Naive thymus-derived CD4-positive, alpha-beta T cell (primary cell): ENCODE measurements around the gene GTF2H4. TPM values are rescaled to one million over a fixed set of nuclear protein-coding genes. Genes with fewer than 3 reads are reported as not detected.
"Not testable (repeated sequence)": the region's sequence is repeated elsewhere in the genome, so short reads cannot be mapped to it uniquely, and the experiment has no call there.

ENCODE experiments used
- ATAC-seq: fragments of 150-1000 bp; cut with Tn5 transposase; 2 replicates; pipeline ENCODE4 v1.10.0; 2021; ENCODE audit warnings: mild to moderate bottlenecking, moderate library complexity
- CTCF ChIA-PET: fragments of 350-600 bp; sonication (Branson Sonifier 250); formaldehyde crosslinking; loops from one replicate; lab custom pipeline; 2021; ENCODE audit warnings: antibody characterized with exemption; lab: Charles Lee
- POLR2A ChIA-PET: fragments of 350-600 bp; sonication (Branson Sonifier 250); formaldehyde crosslinking; loops from one replicate; lab custom pipeline; 2021; ENCODE audit warnings: antibody characterized with exemption, inconsistent platforms; lab: Charles Lee
- DNase-seq, 9 donors: peaks; one replicate each; pipeline versions ENCODE4 v3.0.0 to v3.0.0-alpha.2; 2020 to 2022; ENCODE audit warnings: mixed read lengths in 1 of 9
- H3K27ac ChIP-seq: one replicate; pipeline ENCODE4 v1.7.0; 2013; ENCODE audit warnings: mild to moderate bottlenecking, low read depth, low read length, moderate library complexity
- H3K27me3 ChIP-seq, 2 donors: one replicate each; pipeline ENCODE4 v1.7.0; 2013; ENCODE audit warnings: low read length in 2 of 2, mild to moderate bottlenecking in 2 of 2, moderate library complexity in 2 of 2; ENCODE audit not compliant: control insufficient read depth in 2 of 2, insufficient read depth in 2 of 2
- H3K36me3 ChIP-seq, 3 experiments: 1 replicate in 2 of 3; 2 replicates in 1 of 3; pipeline ENCODE4 v1.7.0; 2013; ENCODE audit warnings: low read length in 3 of 3, mild to moderate bottlenecking in 3 of 3, moderate library complexity in 1 of 3; ENCODE audit not compliant: insufficient read depth in 3 of 3, control insufficient read depth in 2 of 3
- H3K4me1 ChIP-seq, 2 donors: one replicate each; pipeline ENCODE4 v1.7.0; 2013; ENCODE audit warnings: low read length in 2 of 2, mild to moderate bottlenecking in 2 of 2, moderate library complexity in 1 of 2; ENCODE audit not compliant: control insufficient read depth in 2 of 2, insufficient read depth in 2 of 2
- H3K4me3 ChIP-seq: 2 replicates; pipeline ENCODE4 v1.7.0; 2013; ENCODE audit warnings: mild to moderate bottlenecking, low read length
- H3K9me3 ChIP-seq, 3 experiments: 1 replicate in 2 of 3; 2 replicates in 1 of 3; pipeline ENCODE4 v1.7.0; 2013; ENCODE audit warnings: low read length in 3 of 3; ENCODE audit not compliant: control insufficient read depth in 2 of 3
- H3K27ac Mint-ChIP-seq, 9 donors: one replicate each; pipeline ENCODE4 v1.8.0; 2020 to 2022; ENCODE audit warnings: mixed read lengths in 9 of 9, mild to moderate bottlenecking in 8 of 9, moderate library complexity in 5 of 9, inconsistent platforms in 2 of 9
- H3K27me3 Mint-ChIP-seq, 5 donors: one replicate each; pipeline ENCODE4 v1.8.0; 2021 to 2022; ENCODE audit warnings: mixed read lengths in 5 of 5, mild to moderate bottlenecking in 1 of 5
- H3K36me3 Mint-ChIP-seq, 5 donors: one replicate each; pipeline ENCODE4 v1.8.0; 2020 to 2022; ENCODE audit warnings: mixed read lengths in 5 of 5, mild to moderate bottlenecking in 3 of 5, inconsistent platforms in 1 of 5
- H3K4me1 Mint-ChIP-seq, 7 donors: one replicate each; pipeline ENCODE4 v1.8.0; 2020 to 2022; ENCODE audit warnings: mixed read lengths in 7 of 7, mild to moderate bottlenecking in 3 of 7, inconsistent platforms in 1 of 7
- H3K4me3 Mint-ChIP-seq, 10 donors: one replicate each; pipeline ENCODE4 v1.8.0; 2020 to 2022; ENCODE audit warnings: mild to moderate bottlenecking in 10 of 10, mixed read lengths in 10 of 10, moderate library complexity in 6 of 10, inconsistent platforms in 2 of 10
- H3K9me3 Mint-ChIP-seq, 11 donors: one replicate each; pipeline ENCODE4 v1.8.0; 2020 to 2022; ENCODE audit warnings: mixed read lengths in 11 of 11, mild to moderate bottlenecking in 4 of 11, inconsistent platforms in 1 of 11, moderate library complexity in 1 of 11
- intact Hi-C, 2 donors: fragments of 100-400 bp; cut with micrococcal nuclease; formaldehyde crosslinking; loops; one replicate each; pipeline ENCODE4 v1.15.1; 2023
- polyA plus RNA-seq, 2 donors: library from polyadenylated mRNA; unstranded; fragments of 300-500 nt; fragmentation: Illumina TruSeq; gene quantifications; one replicate each; pipeline ENCODE4 v1.2.3, GENCODE V29; 2021
- total RNA-seq, 6 experiments: library from RNA in 5 of 6; stranded (reverse) in 5 of 6; gene quantifications; 1 replicate in 5 of 6; 2 replicates in 1 of 6; pipeline ENCODE4 v1.2.3 and lab custom pipeline; 2021 to 2026

The GTF2H4 gene
- 10 to 100 TPM; 18.8 to 42.3 (median 32.2) TPM for total RNA-seq
- 10 to 100 TPM in 1 of 2 donors, 1 to 10 TPM in 1; 8.0 to 12.1 TPM for polyA plus RNA-seq
- total RNA-seq (lab: John Stamatoyannopoulos, UW) = not detected

DNA sequence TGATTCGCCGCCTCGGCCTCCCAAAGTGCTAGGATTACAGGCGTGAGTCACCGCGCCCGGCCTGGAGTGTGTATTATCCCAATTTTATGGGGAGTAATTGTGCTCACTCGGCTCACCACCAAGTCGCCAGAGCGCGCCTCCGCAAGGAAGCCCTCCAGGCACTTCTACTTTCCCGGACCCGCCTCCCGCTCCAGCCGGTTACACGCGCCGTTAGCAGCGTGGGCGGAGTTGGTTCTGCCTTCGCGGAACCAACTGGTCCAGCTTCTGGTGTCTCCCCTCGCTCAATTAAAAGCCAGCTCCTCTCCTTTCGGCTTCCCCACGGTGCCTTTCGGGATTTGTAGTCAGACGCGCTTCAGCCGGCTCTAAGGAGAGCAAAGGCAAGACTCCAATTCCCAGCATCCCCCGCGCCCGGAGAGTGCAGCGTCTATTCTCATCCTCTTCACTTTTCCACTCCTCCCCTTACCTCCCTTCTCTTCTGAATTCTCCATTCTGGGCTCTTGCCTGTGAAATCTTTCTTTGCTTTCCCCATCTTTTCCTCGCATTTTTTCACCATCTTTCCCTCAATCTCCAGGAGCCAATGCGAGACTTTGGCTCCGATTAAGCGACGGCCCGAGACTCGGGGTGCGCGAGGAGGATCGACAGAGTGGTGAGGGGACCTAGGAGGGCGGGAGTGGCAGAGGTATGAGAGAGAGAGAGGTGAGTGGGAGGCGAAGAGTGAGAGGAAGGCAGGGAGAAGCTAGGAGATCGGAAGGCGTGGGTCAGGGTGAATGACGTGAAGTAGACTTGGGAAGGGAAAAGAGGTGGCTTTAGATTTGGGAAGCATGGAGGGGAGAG, at the start of gene GTF2H4:
GTF2H4 (plus strand) TSS at position 450 of the 834 bp plus-strand sequence.
- no peaks in the 10 kb centered on the region for H3K9me3 Mint-ChIP-seq
- Histone ChIP-seq H3K4me3 (peak within 1 kb of the TSS; percentile 90), H3K36me3 (peaks cover 0 to 15% (median 0%) of the 10 kb centered on the region in 3 experiments), H3K4me1 (peaks cover 6 to 9% of the 10 kb centered on the region in 2 donors), H3K27ac (peak within 1 kb of the TSS; percentile 78), H3K9me3 (no peaks in the 10 kb centered on the region), H3K27me3 (no peaks in the 10 kb centered on the region)
- CTCF ChIA-PET = interaction anchor here (0.7 to 1.5 kb wide), 3 partner anchors 41 to 426 kb away, joined by 3 to 4 read pairs (median 4); no protein-coding TSS in a partner anchor
- H3K36me3 Mint-ChIP-seq = peaks cover 0 to 20% (median 10%) of the 10 kb centered on the region in 5 donors
- H3K4me3 Mint-ChIP-seq = peak within 1 kb of the TSS; percentile 95 to 100 (median 99)
- DNase-seq (peak; percentile 77 to 96 (median 89)), ATAC-seq (peak; percentile 99)
- intact Hi-C loops = loop anchor here (1.0 to 5.0 kb wide), 6 partner anchors 47 to 351 kb away; partner anchors contain the start of genes MRPS18B (in 2 of the 2), PPP1R10 (in 2 of the 2), GNL1 (in 1 of the 2) and MDC1 (in 1 of the 2)
- peaks cover 15 to 34% (median 22%) of the 10 kb centered on the region in 7 donors for H3K4me1 Mint-ChIP-seq
- peak within 1 kb of the TSS; percentile 72 to 95 (median 82) for H3K27ac Mint-ChIP-seq
- POLR2A ChIA-PET = interaction anchor here (0.6 to 0.7 kb wide), 4 partner anchors 186 to 383 kb away, joined by 3 read pairs; no protein-coding TSS in a partner anchor
- no peaks in the 10 kb centered on the region for H3K27me3 Mint-ChIP-seq

DNA sequence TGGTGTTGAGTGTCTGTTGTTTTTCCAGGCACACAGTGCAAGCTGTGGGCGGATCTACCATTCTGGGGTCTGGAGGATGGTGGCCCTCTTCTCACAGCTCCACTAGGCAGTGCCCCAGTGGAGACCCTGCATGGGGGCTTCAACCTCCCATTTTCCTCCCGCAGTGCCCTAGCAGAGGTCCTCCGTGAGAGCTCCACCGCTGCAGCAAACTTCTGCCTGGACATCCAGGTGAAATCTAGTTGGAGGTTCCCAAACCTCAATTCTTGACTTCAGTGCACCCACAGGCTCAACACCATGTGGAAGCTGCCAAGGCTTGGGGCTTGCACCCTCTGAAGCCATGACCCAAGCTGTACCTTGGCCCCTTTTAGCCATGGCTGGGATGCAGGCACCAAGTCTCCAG, 48.3 kb upstream of the GTF2H4 start:
- CTCF ChIA-PET, H3K36me3 ChIP-seq, H3K27me3 Mint-ChIP-seq, POLR2A ChIA-PET, H3K4me1 ChIP-seq, H3K4me3 ChIP-seq, H3K27me3 ChIP-seq, ATAC-seq, H3K4me3 Mint-ChIP-seq, H3K9me3 ChIP-seq, intact Hi-C loops, DNase-seq, H3K27ac Mint-ChIP-seq, H3K4me1 Mint-ChIP-seq, H3K27ac ChIP-seq: not testable (repeated sequence)
- H3K9me3 Mint-ChIP-seq = peaks cover 0 to 19% (median 9%) of the 10 kb centered on the region in 11 donors
- H3K36me3 Mint-ChIP-seq = peaks cover 3 to 14% (median 5%) of the 10 kb centered on the region in 5 donors

GRCh38 chr6:30861257-30862048, 46.6 kb upstream of the GTF2H4 start:
- ATAC-seq = no peak
- intact Hi-C loops = no loop called here
- H3K9me3 Mint-ChIP-seq = peaks cover 0 to 19% (median 9%) of the 10 kb centered on the region in 11 donors
- Histone ChIP-seq H3K4me1 (no peaks in the 10 kb centered on the region), H3K9me3 (peaks cover 0 to 6% (median 0%) of the 10 kb centered on the region in 3 experiments), H3K36me3 (no peaks in the 10 kb centered on the region), H3K27ac (no peak overlapping the region), H3K4me3 (no peak overlapping the region), H3K27me3 (no peaks in the 10 kb centered on the region)
- ChIA-PET POLR2A (interaction anchor here (1.6 kb wide), 1 partner anchor 27 kb away, joined by 4 read pairs; no protein-coding TSS in a partner anchor), CTCF (interaction anchor here (1.0 kb wide), 1 partner anchor 11 kb away, joined by 3 read pairs; no protein-coding TSS in a partner anchor)
- H3K4me3 Mint-ChIP-seq = no peak overlapping the region
- H3K27ac Mint-ChIP-seq = no peak overlapping the region
- no peak for DNase-seq
- H3K36me3 Mint-ChIP-seq = peaks cover 3 to 14% (median 5%) of the 10 kb centered on the region in 5 donors
- H3K27me3 Mint-ChIP-seq = peaks cover 0 to 3% (median 0%) of the 10 kb centered on the region in 5 donors
- H3K4me1 Mint-ChIP-seq = peaks cover 0 to 5% (median 0%) of the 10 kb centered on the region in 7 donors

GRCh38 chr6:30862156-30862875, 45.7 kb upstream of the GTF2H4 start:
- no peaks in the 10 kb centered on the region for H3K27me3 Mint-ChIP-seq
- peak overlapping the region in 1 of 10 donors; percentile 45 for H3K4me3 Mint-ChIP-seq
- Histone ChIP-seq H3K9me3 (peaks cover 0 to 6% (median 0%) of the 10 kb centered on the region in 3 experiments), H3K27ac (no peak overlapping the region), H3K4me3 (no peak overlapping the region), H3K36me3 (no peaks in the 10 kb centered on the region), H3K27me3 (no peaks in the 10 kb centered on the region), H3K4me1 (no peaks in the 10 kb centered on the region)
- no peak for DNase-seq
- H3K9me3 Mint-ChIP-seq = peaks cover 0 to 19% (median 9%) of the 10 kb centered on the region in 11 donors
- peaks cover 3 to 16% (median 5%) of the 10 kb centered on the region in 5 donors for H3K36me3 Mint-ChIP-seq
- POLR2A ChIA-PET = interaction anchor here (1.6 kb wide), 1 partner anchor 27 kb away, joined by 4 read pairs; no protein-coding TSS in a partner anchor
- intact Hi-C loops = no loop called here
- CTCF ChIA-PET = interaction anchor here (1.0 kb wide), 1 partner anchor 10 kb away, joined by 3 read pairs; no protein-coding TSS in a partner anchor
- ATAC-seq = no peak
- peaks cover 0 to 5% (median 0%) of the 10 kb centered on the region in 7 donors for H3K4me1 Mint-ChIP-seq
- no peak overlapping the region for H3K27ac Mint-ChIP-seq

DNA sequence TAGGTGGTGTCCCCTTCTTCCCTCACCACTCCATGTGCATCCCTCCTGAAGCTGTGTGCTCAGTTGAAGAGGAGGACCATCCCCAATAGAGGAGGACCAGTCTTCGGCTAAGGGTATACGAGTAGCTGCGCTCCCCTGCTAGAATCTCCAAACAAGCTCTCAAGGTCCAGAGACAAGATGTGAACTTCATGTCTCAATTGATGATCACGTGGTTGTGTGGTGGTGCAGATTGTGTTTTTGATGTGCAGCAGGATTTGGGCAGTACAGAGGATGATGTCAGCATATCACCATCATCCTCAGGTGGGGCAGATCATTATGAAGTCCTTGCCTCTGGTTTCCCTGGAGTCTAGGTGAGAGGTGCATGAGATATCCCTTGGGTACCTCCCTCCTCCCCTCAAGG, 43.7 kb upstream of the GTF2H4 start:
- ATAC-seq = no peak
- H3K4me1 Mint-ChIP-seq = peaks cover 0 to 5% (median 0%) of the 10 kb centered on the region in 7 donors
- no peaks in the 10 kb centered on the region for H3K27me3 Mint-ChIP-seq
- H3K36me3 Mint-ChIP-seq = peaks cover 4 to 20% (median 8%) of the 10 kb centered on the region in 5 donors
- DNase-seq = no peak
- no peaks in the 10 kb centered on the region for H3K27me3 ChIP-seq
- no peak overlapping the region for H3K27ac Mint-ChIP-seq
- peaks cover 0 to 10% (median 0%) of the 10 kb centered on the region in 3 experiments for H3K9me3 ChIP-seq
- H3K27ac ChIP-seq = no peak overlapping the region
- CTCF ChIA-PET = interaction anchor here (0.6 kb wide), 1 partner anchor 109 kb away, joined by 3 read pairs; no protein-coding TSS in a partner anchor
- H3K4me3 ChIP-seq = no peak overlapping the region
- H3K9me3 Mint-ChIP-seq = peaks cover 0 to 22% (median 12%) of the 10 kb centered on the region in 11 donors
- H3K4me3 Mint-ChIP-seq = no peak overlapping the region
- H3K36me3 ChIP-seq = no peaks in the 10 kb centered on the region
- POLR2A ChIA-PET = interaction anchor here (0.6 kb wide), 2 partner anchors 42 to 136 kb away, joined by 3 to 6 read pairs; no protein-coding TSS in a partner anchor
- no peaks in the 10 kb centered on the region for H3K4me1 ChIP-seq
- intact Hi-C loops = no loop called here
